Activated CD8-positive, alpha-beta T cell treated with anti-CD3 and anti-CD28 coated beads, Interleukin-2, amount 10 ng/mL, durations not matched to agents 7 days and 5 days (primary cell): ENCODE results near the gene ZNF397. TPM values are rescaled to one million over a fixed set of nuclear protein-coding genes. Genes with fewer than 3 reads are reported as not detected.
"Not testable (repeated sequence)": the region's sequence is repeated elsewhere in the genome, so short reads cannot be mapped to it uniquely, and the experiment has no call there.

Experiments
- ATAC-seq: fragments of 150-1000 bp; cut with Tn5 transposase; one replicate; pipeline ENCODE4 v1.10.0; 2021; ENCODE audit warnings: moderate library complexity
- CTCF ChIA-PET: fragments of 350-600 bp; sonication (Branson Sonifier 250); formaldehyde crosslinking; loops from one replicate; lab custom pipeline; 2021; ENCODE audit warnings: antibody characterized with exemption; lab: Charles Lee
- POLR2A ChIA-PET: fragments of 350-600 bp; sonication (Branson Sonifier 250); formaldehyde crosslinking; loops from one replicate; lab custom pipeline; 2021; ENCODE audit warnings: antibody characterized with exemption; lab: Charles Lee
- DNase-seq: peaks from one replicate; pipeline ENCODE4 v3.0.0-alpha.2; 2020
- H3K27ac Mint-ChIP-seq: one replicate; pipeline ENCODE4 v1.8.0; 2021; ENCODE audit warnings: mild to moderate bottlenecking, mixed read lengths
- H3K27me3 Mint-ChIP-seq: one replicate; pipeline ENCODE4 v1.8.0; 2021; ENCODE audit warnings: low read depth, mixed read lengths
- H3K36me3 Mint-ChIP-seq: one replicate; pipeline ENCODE4 v1.8.0; 2021; ENCODE audit warnings: low read depth, mixed read lengths
- H3K4me1 Mint-ChIP-seq: one replicate; pipeline ENCODE4 v1.8.0; 2021; ENCODE audit warnings: low read depth, mixed read lengths
- H3K4me3 Mint-ChIP-seq: one replicate; pipeline ENCODE4 v1.8.0; 2021; ENCODE audit warnings: mild to moderate bottlenecking, mixed read lengths
- H3K9me3 Mint-ChIP-seq: one replicate; pipeline ENCODE4 v1.8.0; 2022; ENCODE audit warnings: mixed read lengths; ENCODE audit not compliant: insufficient read depth
- total RNA-seq, 2 experiments: library from RNA; stranded (reverse); gene quantifications; one replicate each; pipeline ENCODE4 v1.2.3, GENCODE V29; 2021

The ZNF397 gene
- total RNA-seq, 2 experiments from 2014 or later = 11.3 to 12.7 TPM

- H3K27ac Mint-ChIP-seq, H3K36me3 Mint-ChIP-seq, CTCF ChIA-PET, H3K27me3 Mint-ChIP-seq, POLR2A ChIA-PET, H3K4me1 Mint-ChIP-seq, H3K4me3 Mint-ChIP-seq, H3K9me3 Mint-ChIP-seq, ATAC-seq, DNase-seq: not testable (repeated sequence)
Measured at GRCh38 chr18:35219331-35219730, 21.5 kb upstream of the ZNF397 start.

- H3K4me1 Mint-ChIP-seq = no peaks in the 10 kb centered on the region
- ChIA-PET POLR2A (no interaction called here), CTCF (no interaction called here)
- H3K4me3 Mint-ChIP-seq = no peak overlapping the region
- DNase-seq (no peak), ATAC-seq (no peak)
- peaks cover 6% of the 10 kb centered on the region for H3K27me3 Mint-ChIP-seq
- H3K27ac Mint-ChIP-seq = no peak overlapping the region
- no peaks in the 10 kb centered on the region for H3K36me3 Mint-ChIP-seq
- H3K9me3 Mint-ChIP-seq = no peaks in the 10 kb centered on the region
Measured at GRCh38 chr18:35220424-35220823, 20.4 kb upstream of the ZNF397 start.

GRCh38 chr18:35223797-35224196 lies 17.0 kb upstream of the ZNF397 start:
- Mint-ChIP-seq H3K27ac (no peak overlapping the region), H3K36me3 (no peaks in the 10 kb centered on the region), H3K4me3 (no peak overlapping the region), H3K27me3 (peaks cover 6% of the 10 kb centered on the region), H3K4me1 (no peaks in the 10 kb centered on the region), H3K9me3 (no peaks in the 10 kb centered on the region)
- DNase-seq (no peak), ATAC-seq (no peak)
- POLR2A ChIA-PET = no interaction called here
- CTCF ChIA-PET = no interaction called here

- H3K36me3 Mint-ChIP-seq = no peaks in the 10 kb centered on the region
- no peaks in the 10 kb centered on the region for H3K9me3 Mint-ChIP-seq
- ChIA-PET POLR2A (no interaction called here), CTCF (interaction anchor here (0.6 to 1.0 kb wide), 2 partner anchors 159 to 246 kb away, joined by 3 read pairs; no protein-coding TSS in a partner anchor)
- H3K27me3 Mint-ChIP-seq = peaks cover 6% of the 10 kb centered on the region
- H3K27ac Mint-ChIP-seq = no peak overlapping the region
- H3K4me1 Mint-ChIP-seq = peaks cover 2% of the 10 kb centered on the region
- ATAC-seq (no peak), DNase-seq (no peak)
- no peak overlapping the region for H3K4me3 Mint-ChIP-seq
Measured at GRCh38 chr18:35227254-35227653, 13.6 kb upstream of the ZNF397 start.

- no peak overlapping the region for H3K27ac Mint-ChIP-seq
- ChIA-PET CTCF (interaction anchor here (0.6 to 3.8 kb wide), 22 partner anchors 10 to 366 kb away, joined by 3 to 26 read pairs (median 4); partner anchors contain the start of genes ZNF24, ZNF397 and ZSCAN30), POLR2A (no interaction called here)
- H3K36me3 Mint-ChIP-seq = no peaks in the 10 kb centered on the region
- no peaks in the 10 kb centered on the region for H3K27me3 Mint-ChIP-seq
- peak overlapping the region; percentile 40 for H3K4me3 Mint-ChIP-seq
- H3K9me3 Mint-ChIP-seq = no peaks in the 10 kb centered on the region
- peaks cover 2% of the 10 kb centered on the region for H3K4me1 Mint-ChIP-seq
- peak; percentile 86 for DNase-seq
- ATAC-seq = peak; percentile 80
Measured at GRCh38 chr18:35231052-35231451, 9.8 kb upstream of the ZNF397 start.

- H3K4me1 Mint-ChIP-seq = peaks cover 5% of the 10 kb centered on the region
- POLR2A ChIA-PET = interaction anchor here (2.1 kb wide), 1 partner anchor 53 kb away, joined by 10 read pairs; the partner anchor contains the start of gene ZSCAN30
- CTCF ChIA-PET = interaction anchor here (1.5 kb wide), 1 partner anchor 118 kb away, joined by 4 read pairs; no protein-coding TSS in a partner anchor
- no peak overlapping the region for H3K4me3 Mint-ChIP-seq
- H3K36me3 Mint-ChIP-seq = peaks cover 2% of the 10 kb centered on the region
- no peak for ATAC-seq
- DNase-seq = no peak
- no peaks in the 10 kb centered on the region for H3K27me3 Mint-ChIP-seq
- H3K27ac Mint-ChIP-seq = no peak overlapping the region
- H3K9me3 Mint-ChIP-seq = no peaks in the 10 kb centered on the region
Measured at GRCh38 chr18:35236571-35237363, 4.1 kb upstream of the ZNF397 start.

- Mint-ChIP-seq H3K27me3 (no peaks in the 10 kb centered on the region), H3K4me1 (peaks cover 7% of the 10 kb centered on the region), H3K27ac (no peak overlapping the region), H3K36me3 (peaks cover 24% of the 10 kb centered on the region), H3K4me3 (no peak overlapping the region), H3K9me3 (peaks cover 10% of the 10 kb centered on the region)
- no peak for ATAC-seq
- ChIA-PET CTCF (interaction anchor here (1.0 to 4.8 kb wide), 7 partner anchors 8 to 209 kb away, joined by 3 to 26 read pairs (median 5); partner anchors contain the start of gene ZSCAN30), POLR2A (interaction anchor here (2.5 to 3.6 kb wide), 2 partner anchors 50 to 105 kb away, joined by 15 to 28 read pairs; partner anchors contain the start of genes ZNF24 and ZSCAN30)
- DNase-seq = no peak
Measured at GRCh38 chr18:35239314-35239713, 1.5 kb upstream of the ZNF397 start.

- ATAC-seq (peak; percentile 2), DNase-seq (no peak)
- H3K9me3 Mint-ChIP-seq = peaks cover 22% of the 10 kb centered on the region
- ChIA-PET CTCF (interaction anchor here (1.0 to 4.8 kb wide), 3 partner anchors 10 to 235 kb away, joined by 3 to 26 read pairs (median 4); no protein-coding TSS in a partner anchor), POLR2A (interaction anchor here (0.6 to 3.6 kb wide), 6 partner anchors 13 to 383 kb away, joined by 3 to 28 read pairs (median 5); partner anchors contain the start of genes ZNF24 and ZSCAN30)
- H3K4me1 Mint-ChIP-seq = peaks cover 8% of the 10 kb centered on the region
- H3K36me3 Mint-ChIP-seq = peaks cover 45% of the 10 kb centered on the region
- H3K27ac Mint-ChIP-seq = peak overlapping the region; percentile 94
- peak overlapping the region; percentile 87 for H3K4me3 Mint-ChIP-seq
- H3K27me3 Mint-ChIP-seq = no peaks in the 10 kb centered on the region
Measured at GRCh38 chr18:35241448-35241804, 592 bp downstream of the ZNF397 start.

- CTCF ChIA-PET = interaction anchor here (4.8 kb wide), 1 partner anchor 11 kb away, joined by 26 read pairs; no protein-coding TSS in a partner anchor
Measured at GRCh38 chr18:35242426-35242825, 1.6 kb downstream of the ZNF397 start.

GRCh38 chr18:35244671-35245070 lies 3.8 kb downstream of the ZNF397 start:
- DNase-seq (no peak), ATAC-seq (no peak)
- Mint-ChIP-seq H3K4me3 (no peak overlapping the region), H3K27me3 (no peaks in the 10 kb centered on the region), H3K36me3 (peaks cover 68% of the 10 kb centered on the region), H3K4me1 (peaks cover 6% of the 10 kb centered on the region), H3K9me3 (peaks cover 35% of the 10 kb centered on the region), H3K27ac (no peak overlapping the region)
- CTCF ChIA-PET = interaction anchor here (1.0 to 1.4 kb wide), 4 partner anchors 10 to 219 kb away, joined by 3 to 4 read pairs (median 4); no protein-coding TSS in a partner anchor
- POLR2A ChIA-PET = interaction anchor here (1.4 kb wide), 1 partner anchor 99 kb away, joined by 3 read pairs; the partner anchor contains the start of gene ZNF24

More at GRCh38 chr18:35242426-35242825, 1.6 kb downstream of the ZNF397 start:
- Mint-ChIP-seq H3K27ac (no peak overlapping the region), H3K27me3 (no peaks in the 10 kb centered on the region), H3K4me3 (no peak overlapping the region), H3K9me3 (peaks cover 29% of the 10 kb centered on the region), H3K36me3 (peaks cover 55% of the 10 kb centered on the region), H3K4me1 (peaks cover 8% of the 10 kb centered on the region)
- ATAC-seq (no peak), DNase-seq (no peak)
- POLR2A ChIA-PET = no interaction called here

GRCh38 chr18:35245719-35246317 lies 5.0 kb downstream of the ZNF397 start:
- H3K27me3 Mint-ChIP-seq = no peaks in the 10 kb centered on the region
- DNase-seq = no peak
- H3K4me1 Mint-ChIP-seq = peaks cover 4% of the 10 kb centered on the region
- peaks cover 78% of the 10 kb centered on the region for H3K36me3 Mint-ChIP-seq
- ChIA-PET POLR2A (interaction anchor here (0.5 to 1.4 kb wide), 3 partner anchors 44 to 98 kb away, joined by 3 to 5 read pairs (median 3); partner anchors contain the start of genes ZNF24 and ZSCAN30), CTCF (interaction anchor here (1.3 to 1.6 kb wide), 3 partner anchors 14 to 21 kb away, joined by 4 to 5 read pairs (median 4); no protein-coding TSS in a partner anchor)
- no peak overlapping the region for H3K4me3 Mint-ChIP-seq
- ATAC-seq = no peak
- no peak overlapping the region for H3K27ac Mint-ChIP-seq
- H3K9me3 Mint-ChIP-seq = peaks cover 39% of the 10 kb centered on the region
